Aortic smooth muscle cell (primary cell): ENCODE results near the gene FRK. TPM values are rescaled to one million over a fixed set of nuclear protein-coding genes. Genes with fewer than 3 reads are reported as not detected.

Experiments
- total RNA-seq: library from RNA; depleted of rRNA; stranded (reverse); fragments of >200 nt; gene quantifications from 2 replicates; pipeline ENCODE4 v1.2.3, GENCODE V29; 2014

Gene FRK, protein sequence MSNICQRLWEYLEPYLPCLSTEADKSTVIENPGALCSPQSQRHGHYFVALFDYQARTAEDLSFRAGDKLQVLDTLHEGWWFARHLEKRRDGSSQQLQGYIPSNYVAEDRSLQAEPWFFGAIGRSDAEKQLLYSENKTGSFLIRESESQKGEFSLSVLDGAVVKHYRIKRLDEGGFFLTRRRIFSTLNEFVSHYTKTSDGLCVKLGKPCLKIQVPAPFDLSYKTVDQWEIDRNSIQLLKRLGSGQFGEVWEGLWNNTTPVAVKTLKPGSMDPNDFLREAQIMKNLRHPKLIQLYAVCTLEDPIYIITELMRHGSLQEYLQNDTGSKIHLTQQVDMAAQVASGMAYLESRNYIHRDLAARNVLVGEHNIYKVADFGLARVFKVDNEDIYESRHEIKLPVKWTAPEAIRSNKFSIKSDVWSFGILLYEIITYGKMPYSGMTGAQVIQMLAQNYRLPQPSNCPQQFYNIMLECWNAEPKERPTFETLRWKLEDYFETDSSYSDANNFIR
- 0.79 and 1.6 TPM in 2 replicates for total RNA-seq

DNA sequence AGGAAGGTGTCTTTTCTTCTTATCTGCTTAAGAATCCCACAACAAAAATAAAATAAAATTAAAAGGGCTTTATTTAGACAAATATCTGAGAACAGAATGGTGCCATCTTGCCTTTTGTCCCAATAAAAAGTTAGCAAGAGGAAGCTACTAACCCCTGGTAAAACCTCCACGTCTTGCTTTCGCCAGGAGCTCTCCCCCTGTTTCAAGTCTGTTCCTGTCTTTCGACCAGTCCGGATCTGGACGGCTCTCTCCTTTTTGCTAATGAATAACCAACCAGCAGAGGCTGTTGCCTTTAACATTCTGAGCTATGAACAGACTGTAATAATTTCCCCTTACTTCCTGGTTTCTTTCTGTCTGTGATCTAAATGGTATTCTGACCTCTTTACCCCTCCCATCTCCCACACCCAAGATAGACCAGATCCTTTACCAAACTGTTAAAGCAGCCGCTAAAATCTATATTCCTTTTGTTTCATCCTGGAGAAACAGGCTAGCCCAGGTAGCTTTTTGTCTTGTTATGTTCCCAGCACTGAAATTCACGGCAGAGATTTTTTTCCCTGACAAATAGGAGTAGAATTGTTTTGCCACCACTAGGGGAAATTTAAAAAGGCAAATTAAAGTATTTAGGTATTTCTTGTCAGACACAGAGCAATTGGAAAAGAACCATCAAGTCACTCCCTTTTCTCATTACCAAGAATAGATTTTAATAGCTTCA lies at the start of gene FRK:
FRK (minus strand) TSS at position 320 of the 712 bp plus-strand sequence. CDS start 580 bp downstream, outside the sequence.

DNA sequence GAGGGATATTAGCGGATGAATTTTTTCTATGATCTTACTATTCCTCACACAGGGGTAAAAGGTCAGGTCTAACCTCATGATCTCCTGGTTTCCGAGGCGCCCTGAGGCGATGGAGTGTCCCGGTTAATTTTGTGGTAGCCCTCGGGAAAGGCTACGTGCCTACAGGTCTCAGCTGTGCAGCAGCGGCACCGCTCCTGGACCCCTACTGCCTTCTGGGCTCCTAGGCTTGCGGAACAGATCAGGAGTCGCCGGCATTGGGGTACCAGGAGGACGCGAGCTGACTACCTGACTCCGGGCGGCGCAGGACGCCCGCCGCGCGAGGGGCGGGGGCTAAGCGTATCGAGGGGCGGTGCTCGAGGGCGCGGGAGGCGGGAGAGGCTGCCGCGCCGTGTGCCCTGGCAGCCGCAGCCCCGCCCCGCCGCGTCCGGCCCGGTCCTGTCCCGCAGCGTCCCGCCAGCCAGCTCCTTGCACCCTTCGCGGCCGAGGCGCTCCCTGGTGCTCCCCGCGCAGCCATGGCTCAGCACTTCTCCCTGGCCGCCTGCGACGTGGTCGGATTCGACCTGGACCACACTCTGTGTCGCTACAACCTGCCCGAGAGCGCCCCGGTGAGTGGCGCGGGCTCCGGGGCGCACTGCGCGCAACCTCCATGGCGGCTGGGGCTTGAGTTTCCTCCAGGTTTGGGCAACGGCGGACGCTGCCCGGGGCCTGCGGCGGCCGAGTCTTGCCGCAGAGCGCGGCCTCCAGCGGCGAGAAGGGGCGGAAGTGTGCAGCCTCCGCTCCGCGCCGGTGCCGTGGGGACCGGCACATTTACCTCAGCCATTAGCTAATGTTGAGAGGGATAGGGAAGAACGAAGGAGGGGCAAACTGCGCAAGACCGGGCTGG lies 40.0 kb upstream of the FRK start, which contains the start of gene NT5DC1:
NT5DC1 (plus strand) TSS at position 435 of the 883 bp plus-strand sequence; CDS start at position 513, 78 bp downstream.

Other genes with a start within 250 kb of the FRK start
- gene NT5DC1, start 40.0 kb upstream of the FRK start, total RNA-seq = 4.9 and 10.1 TPM in 2 replicates
- gene COL10A1, start 65.2 kb upstream of the FRK start, total RNA-seq = under 0.01 TPM in 1 of 2 replicates, not detected in the other
- 12.8 and 17.8 TPM in 2 replicates for gene TSPYL4, start 193.2 kb upstream of the FRK start, total RNA-seq
- gene TSPYL1, start 219.0 kb upstream of the FRK start, total RNA-seq = 110 and 129 TPM in 2 replicates